Activated CD4-positive, alpha-beta T cell treated with anti-CD3 and anti-CD28 coated beads, Interleukin-2, Interleukin-4, amounts not matched to agents 100 ng/mL and 50 ng/mL, durations not matched to agents 16 hours and 8 hours (primary cell): Measurements from ENCODE around the gene CTIF.

Experiments used
- DNase-seq: peaks from one replicate; pipeline ENCODE4 v3.0.0-alpha.2; 2020; ENCODE audit warnings: low spot score

The CTIF gene

GRCh38 chr18:48621815-48622555 is 83.2 kb downstream of the CTIF start:
- no peak for DNase-seq

- no peak for DNase-seq
These were observed 84.1 kb downstream of the CTIF start for GRCh38 chr18:48622911-48623431.

GRCh38 chr18:48623468-48624235 is 84.8 kb downstream of the CTIF start:
- DNase-seq = no peak

- DNase-seq = no peak
These were observed 86.0 kb downstream of the CTIF start for GRCh38 chr18:48624856-48625255.

GRCh38 chr18:48627216-48627615 is 88.4 kb downstream of the CTIF start:
- DNase-seq = no peak

GRCh38 chr18:48629730-48630324 is 91.0 kb downstream of the CTIF start:
- DNase-seq = no peak

GRCh38 chr18:48631851-48632250 is 93.0 kb downstream of the CTIF start:
- DNase-seq = no peak

GRCh38 chr18:48632676-48633257 is 93.9 kb downstream of the CTIF start:
- DNase-seq = no peak

GRCh38 chr18:48634491-48634890 is 95.7 kb downstream of the CTIF start:
- no peak for DNase-seq

GRCh38 chr18:48634975-48635374 is 96.1 kb downstream of the CTIF start:
- DNase-seq = no peak

- no peak for DNase-seq
These were observed 97.0 kb downstream of the CTIF start for GRCh38 chr18:48635806-48636205.

GRCh38 chr18:48636436-48636835 is 97.6 kb downstream of the CTIF start:
- DNase-seq = no peak

- no peak for DNase-seq
These were observed 98.5 kb downstream of the CTIF start for GRCh38 chr18:48637081-48637990.

- no peak for DNase-seq
These were observed 99.6 kb downstream of the CTIF start for GRCh38 chr18:48638451-48638850.

- no peak for DNase-seq
These were observed 100.3 kb downstream of the CTIF start for GRCh38 chr18:48638896-48639771.

GRCh38 chr18:48639772-48640432 is 101.1 kb downstream of the CTIF start:
- no peak for DNase-seq

GRCh38 chr18:48640566-48641270 is 101.9 kb downstream of the CTIF start:
- DNase-seq = no peak

- no peak for DNase-seq
These were observed 103.2 kb downstream of the CTIF start for GRCh38 chr18:48641981-48642380.

- DNase-seq = no peak
These were observed 103.7 kb downstream of the CTIF start for GRCh38 chr18:48642503-48642902.
